Glutamatergic neuron (in vitro differentiated cells): Measurements from ENCODE around the gene MAP2K6. TPM values are rescaled to one million over a fixed set of nuclear protein-coding genes. Genes with fewer than 3 reads are reported as not detected.

ENCODE experiments used
- DNase-seq: peaks from one replicate; pipeline ENCODE4 v3.0.0; 2022
- H3K27ac Mint-ChIP-seq: one replicate; pipeline ENCODE4 v1.8.0; 2020; ENCODE audit warnings: mild to moderate bottlenecking, mixed read lengths, inconsistent platforms; ENCODE audit not compliant: unreplicated experiment
- H3K27me3 Mint-ChIP-seq: one replicate; pipeline ENCODE4 v1.8.0; 2020; ENCODE audit warnings: mild to moderate bottlenecking, moderate library complexity, mixed read lengths, inconsistent platforms; ENCODE audit not compliant: unreplicated experiment
- H3K36me3 Mint-ChIP-seq: one replicate; pipeline ENCODE4 v1.8.0; 2020; ENCODE audit warnings: mild to moderate bottlenecking, mixed read lengths, inconsistent platforms; ENCODE audit not compliant: unreplicated experiment
- H3K4me1 Mint-ChIP-seq: one replicate; pipeline ENCODE4 v1.8.0; 2020; ENCODE audit warnings: mild to moderate bottlenecking, low read depth, mixed read lengths, inconsistent platforms; ENCODE audit not compliant: unreplicated experiment
- H3K4me3 Mint-ChIP-seq: one replicate; pipeline ENCODE4 v1.8.0; 2020; ENCODE audit warnings: mild to moderate bottlenecking, mixed read lengths, inconsistent platforms; ENCODE audit not compliant: unreplicated experiment
- H3K9me3 Mint-ChIP-seq: one replicate; pipeline ENCODE4 v1.8.0; 2020; ENCODE audit warnings: mild to moderate bottlenecking, moderate library complexity, mixed read lengths, inconsistent platforms; ENCODE audit not compliant: unreplicated experiment
- CTCF ChIP-seq: fragments of 200-600 bp; sonication (generic); IDR thresholded peaks from one replicate; pipeline ENCODE4 v1.5.0; 2021; ENCODE audit not compliant: partially characterized antibody, unreplicated experiment
- total RNA-seq: library from RNA; stranded (reverse); fragmentation: NEBNext Ultra II Directional; extraction: Animal tissue kit (Norgen Biotek cat#: 25700); gene quantifications from one replicate; pipeline ENCODE4 v1.2.1, GENCODE V29; 2021; ENCODE audit not compliant: unreplicated experiment

Gene MAP2K6
- total RNA-seq, 1 donor from 2014 or later = 28.3 TPM

- Mint-ChIP-seq H3K27me3 (peaks cover 1% of the 10 kb centered on the region), H3K27ac (no peak overlapping the region), H3K9me3 (no peaks in the 10 kb centered on the region), H3K4me1 (no peaks in the 10 kb centered on the region), H3K4me3 (no peak overlapping the region), H3K36me3 (no peaks in the 10 kb centered on the region)
- no peak for DNase-seq
- no peak for TF ChIP-seq CTCF
Measured at GRCh38 chr17:69533481-69534234, 119.2 kb downstream of the MAP2K6 start.

- no peak for TF ChIP-seq CTCF
- Mint-ChIP-seq H3K9me3 (no peaks in the 10 kb centered on the region), H3K36me3 (no peaks in the 10 kb centered on the region), H3K4me3 (no peak overlapping the region), H3K27ac (no peak overlapping the region), H3K27me3 (peaks cover 1% of the 10 kb centered on the region), H3K4me1 (no peaks in the 10 kb centered on the region)
- no peak for DNase-seq
Measured at GRCh38 chr17:69534235-69534621, 119.7 kb downstream of the MAP2K6 start.

GRCh38 chr17:69535016-69535570, 120.6 kb downstream of the MAP2K6 start:
- Mint-ChIP-seq H3K36me3 (no peaks in the 10 kb centered on the region), H3K27ac (no peak overlapping the region), H3K27me3 (peaks cover 1% of the 10 kb centered on the region), H3K4me1 (no peaks in the 10 kb centered on the region), H3K4me3 (no peak overlapping the region), H3K9me3 (no peaks in the 10 kb centered on the region)
- DNase-seq = no peak
- no peak for TF ChIP-seq CTCF

GRCh38 chr17:69538795-69539194, 124.3 kb downstream of the MAP2K6 start:
- DNase-seq = no peak
- Mint-ChIP-seq H3K27ac (no peak overlapping the region), H3K27me3 (peaks cover 1% of the 10 kb centered on the region), H3K4me1 (no peaks in the 10 kb centered on the region), H3K9me3 (no peaks in the 10 kb centered on the region), H3K4me3 (no peak overlapping the region), H3K36me3 (no peaks in the 10 kb centered on the region)
- no peak for TF ChIP-seq CTCF

- no peak overlapping the region for H3K4me3 Mint-ChIP-seq
- no peaks in the 10 kb centered on the region for H3K4me1 Mint-ChIP-seq
- no peaks in the 10 kb centered on the region for H3K36me3 Mint-ChIP-seq
- no peak for DNase-seq
- no peaks in the 10 kb centered on the region for H3K9me3 Mint-ChIP-seq
- no peak overlapping the region for H3K27ac Mint-ChIP-seq
- no peaks in the 10 kb centered on the region for H3K27me3 Mint-ChIP-seq
- no peak for TF ChIP-seq CTCF
Measured at GRCh38 chr17:69539274-69539673, 124.8 kb downstream of the MAP2K6 start.
